SK-MEL-5 (cell line): Measurements from ENCODE around the gene TOP1. TPM values are rescaled to one million over a fixed set of nuclear protein-coding genes. Genes with fewer than 3 reads are reported as not detected.

Source experiments
- DNase-seq: peaks from one replicate; pipeline ENCODE4 v3.0.0-alpha.2; 2016; ENCODE audit warnings: low read depth, low spot score
- in situ Hi-C: cut with HindIII; loops from 2 replicates; pipeline ENCODE4 v1.10.0; 2016; ENCODE audit warnings: low sequenced_read_pairs, high pct_unique_total_duplicates, low pct_unique_long_range_greater_than_20kb
- total RNA-seq: library from RNA; depleted of rRNA; stranded (reverse); fragments of >200 nt; shearing (Covaris generic); gene quantifications from 2 replicates; pipeline ENCODE4 v1.2.3, GENCODE V29; 2014

Gene TOP1
- total RNA-seq, 1 experiment from 2014 or later: 16.1 TPM

- in situ Hi-C loops: no loop called here
- no peak for DNase-seq
Measured at GRCh38 chr20:41165001-41165882, 136.6 kb downstream of the TOP1 start.

- in situ Hi-C loops: no loop called here
- DNase-seq: no peak
Measured at GRCh38 chr20:41166201-41167117, 137.8 kb downstream of the TOP1 start.

GRCh38 chr20:41167118-41167470, 138.5 kb downstream of the TOP1 start:
- in situ Hi-C loops: no loop called here
- DNase-seq: no peak

- DNase-seq: no peak
- in situ Hi-C loops: no loop called here
Measured at GRCh38 chr20:41167481-41168253, 139.0 kb downstream of the TOP1 start.

- no peak for DNase-seq
- in situ Hi-C loops: no loop called here
Measured at GRCh38 chr20:41168281-41169161, 139.9 kb downstream of the TOP1 start.

GRCh38 chr20:41169162-41169690, 140.6 kb downstream of the TOP1 start:
- in situ Hi-C loops: no loop called here
- no peak for DNase-seq

- in situ Hi-C loops: no loop called here
- no peak for DNase-seq
Measured at GRCh38 chr20:41169791-41170351, 141.2 kb downstream of the TOP1 start.

- DNase-seq: no peak
- in situ Hi-C loops: no loop called here
Measured at GRCh38 chr20:41170386-41171105, 141.9 kb downstream of the TOP1 start.

GRCh38 chr20:41171736-41172295, 143.2 kb downstream of the TOP1 start:
- in situ Hi-C loops: no loop called here
- DNase-seq: no peak

GRCh38 chr20:41172296-41173140, 143.9 kb downstream of the TOP1 start:
- in situ Hi-C loops: no loop called here
- DNase-seq: no peak

- in situ Hi-C loops: no loop called here
- DNase-seq: peak; percentile 77
Measured at GRCh38 chr20:41173161-41173721, 144.6 kb downstream of the TOP1 start.

- in situ Hi-C loops: no loop called here
- DNase-seq: no peak
Measured at GRCh38 chr20:41173791-41174341, 145.2 kb downstream of the TOP1 start.
